ENCODE measurements around the gene DENND1A. TPM values are rescaled to one million over a fixed set of nuclear protein-coding genes. Genes with fewer than 3 reads are reported as not detected.

The DENND1A gene
- total RNA-seq, 4 donors from 2014 or later, result 19.2 to 26.9 (median 24.0) TPM

- no peak for DNase-seq (ENCODE audit: extremely low spot score)
- WGBS, result 78% methylated on average over 10 of the region's 10 CpGs
- Histone ChIP-seq H3K4me3 (no peak overlapping the region), H3K27me3 (peaks cover 0 to 74% (median 7%) of the 10 kb centered on the region in 4 donors), H3K36me3 (no peaks in the 10 kb centered on the region), H3K4me1 (peaks cover 0 to 20% (median 9%) of the 10 kb centered on the region in 4 donors), H3K9me3 (no peaks in the 10 kb centered on the region), H3K27ac (replicated peaks in 1 of 4) (no peak overlapping the region)
- no peak for TF ChIP-seq EP300 (IDR thresholded peaks at IDR 0.05)
- TF ChIP-seq POLR2A (IDR thresholded peaks at IDR 0.05; ENCODE audit: low read depth), result no peak
- TF ChIP-seq, protein P1, sequence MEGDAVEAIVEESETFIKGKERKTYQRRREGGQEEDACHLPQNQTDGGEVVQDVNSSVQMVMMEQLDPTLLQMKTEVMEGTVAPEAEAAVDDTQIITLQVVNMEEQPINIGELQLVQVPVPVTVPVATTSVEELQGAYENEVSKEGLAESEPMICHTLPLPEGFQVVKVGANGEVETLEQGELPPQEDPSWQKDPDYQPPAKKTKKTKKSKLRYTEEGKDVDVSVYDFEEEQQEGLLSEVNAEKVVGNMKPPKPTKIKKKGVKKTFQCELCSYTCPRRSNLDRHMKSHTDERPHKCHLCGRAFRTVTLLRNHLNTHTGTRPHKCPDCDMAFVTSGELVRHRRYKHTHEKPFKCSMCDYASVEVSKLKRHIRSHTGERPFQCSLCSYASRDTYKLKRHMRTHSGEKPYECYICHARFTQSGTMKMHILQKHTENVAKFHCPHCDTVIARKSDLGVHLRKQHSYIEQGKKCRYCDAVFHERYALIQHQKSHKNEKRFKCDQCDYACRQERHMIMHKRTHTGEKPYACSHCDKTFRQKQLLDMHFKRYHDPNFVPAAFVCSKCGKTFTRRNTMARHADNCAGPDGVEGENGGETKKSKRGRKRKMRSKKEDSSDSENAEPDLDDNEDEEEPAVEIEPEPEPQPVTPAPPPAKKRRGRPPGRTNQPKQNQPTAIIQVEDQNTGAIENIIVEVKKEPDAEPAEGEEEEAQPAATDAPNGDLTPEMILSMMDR (IDR thresholded peaks at IDR 0.05), result no peak
- TF ChIP-seq POLR2AphosphoS5 (IDR thresholded peaks at IDR 0.05), result no peak
- intact Hi-C loops (cut with DNase I), result no loop called here
Measured at GRCh38 chr9:123368023-123368422, 561.9 kb downstream of the DENND1A start.

DNA sequence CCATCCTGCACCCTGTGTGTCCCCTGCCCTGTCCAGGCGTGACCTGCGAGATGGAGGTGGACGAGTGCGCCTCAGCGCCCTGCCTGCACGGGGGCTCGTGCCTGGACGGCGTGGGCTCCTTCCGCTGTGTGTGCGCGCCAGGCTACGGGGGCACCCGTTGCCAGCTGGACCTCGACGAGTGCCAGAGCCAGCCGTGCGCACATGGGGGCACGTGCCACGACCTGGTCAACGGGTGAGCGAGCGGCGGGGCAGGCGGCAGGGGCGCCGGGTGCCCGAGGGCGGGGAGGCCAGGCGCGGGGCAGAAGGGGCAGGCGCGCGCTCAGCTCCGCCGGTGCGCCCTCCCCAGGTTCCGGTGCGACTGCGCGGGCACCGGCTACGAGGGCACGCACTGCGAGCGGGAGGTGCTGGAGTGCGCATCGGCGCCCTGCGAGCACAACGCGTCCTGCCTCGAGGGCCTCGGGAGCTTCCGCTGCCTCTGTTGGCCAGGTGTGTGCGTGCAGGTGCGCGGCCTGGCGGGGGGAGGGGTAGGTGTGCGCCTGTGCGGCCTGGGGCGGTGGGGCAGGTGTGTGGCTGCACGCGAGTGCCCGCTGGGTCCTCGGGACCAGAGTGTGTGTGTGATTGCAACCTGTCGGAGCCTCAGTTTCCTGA lies 563.9 kb downstream of the DENND1A start:
- H3K4me1 ChIP-seq, result peaks cover 0 to 18% (median 5%) of the 10 kb centered on the region in 4 donors
- H3K27me3 ChIP-seq, result peaks cover 0 to 61% (median 0%) of the 10 kb centered on the region in 4 donors
- no peak for DNase-seq (ENCODE audit: extremely low spot score)
- intact Hi-C loops (cut with DNase I), result no loop called here
- no peak overlapping the region for H3K4me3 ChIP-seq
- no peak overlapping the region for H3K27ac ChIP-seq (replicated peaks in 1 of 4)
- TF ChIP-seq POLR2AphosphoS5 (IDR thresholded peaks at IDR 0.05) (no peak), POLR2A (IDR thresholded peaks at IDR 0.05; ENCODE audit: low read depth) (no peak), EP300 (IDR thresholded peaks at IDR 0.05) (no peak)
- TF ChIP-seq, protein P1 (IDR thresholded peaks at IDR 0.05), result no peak
- WGBS, result 79% methylated on average over 17 of the region's 67 CpGs
- no peaks in the 10 kb centered on the region for H3K9me3 ChIP-seq
- H3K36me3 ChIP-seq, result no peaks in the 10 kb centered on the region

DNA sequence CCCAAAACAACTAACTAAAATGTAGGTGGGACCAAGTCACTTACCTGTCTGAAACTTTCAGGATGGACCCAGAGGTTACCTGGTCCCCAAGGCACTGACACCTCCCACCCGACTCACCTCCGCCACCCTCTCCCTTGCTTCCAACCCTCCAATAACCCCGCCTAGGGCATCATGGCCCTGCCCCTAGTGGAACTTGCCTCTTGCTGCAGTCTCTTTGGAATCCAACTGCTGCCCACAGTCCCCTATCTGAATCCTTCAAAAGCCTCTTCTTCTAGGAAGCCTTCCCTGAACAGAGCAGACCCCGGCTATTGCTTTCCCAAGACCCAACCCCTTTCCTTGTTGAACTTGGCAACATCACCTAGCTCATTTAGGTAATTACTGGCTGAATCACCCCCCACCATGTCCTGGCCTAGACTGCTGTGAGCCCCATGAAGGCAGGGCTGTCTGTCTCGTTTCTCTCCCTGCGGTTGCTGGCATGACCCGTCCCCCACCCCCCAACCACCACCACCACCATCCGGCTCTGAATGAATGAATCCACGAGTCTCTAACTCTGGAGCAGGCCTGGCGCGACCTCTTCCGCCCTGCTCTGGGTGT lies 564.5 kb downstream of the DENND1A start:
- H3K27me3 ChIP-seq, result peaks cover 0 to 55% (median 0%) of the 10 kb centered on the region in 4 donors
- no peak for TF ChIP-seq EP300 (IDR thresholded peaks at IDR 0.05)
- TF ChIP-seq POLR2AphosphoS5 (IDR thresholded peaks at IDR 0.05), result no peak
- TF ChIP-seq, protein P1 (IDR thresholded peaks at IDR 0.05), result no peak
- no peak for TF ChIP-seq POLR2A (IDR thresholded peaks at IDR 0.05; ENCODE audit: low read depth)

DNA sequence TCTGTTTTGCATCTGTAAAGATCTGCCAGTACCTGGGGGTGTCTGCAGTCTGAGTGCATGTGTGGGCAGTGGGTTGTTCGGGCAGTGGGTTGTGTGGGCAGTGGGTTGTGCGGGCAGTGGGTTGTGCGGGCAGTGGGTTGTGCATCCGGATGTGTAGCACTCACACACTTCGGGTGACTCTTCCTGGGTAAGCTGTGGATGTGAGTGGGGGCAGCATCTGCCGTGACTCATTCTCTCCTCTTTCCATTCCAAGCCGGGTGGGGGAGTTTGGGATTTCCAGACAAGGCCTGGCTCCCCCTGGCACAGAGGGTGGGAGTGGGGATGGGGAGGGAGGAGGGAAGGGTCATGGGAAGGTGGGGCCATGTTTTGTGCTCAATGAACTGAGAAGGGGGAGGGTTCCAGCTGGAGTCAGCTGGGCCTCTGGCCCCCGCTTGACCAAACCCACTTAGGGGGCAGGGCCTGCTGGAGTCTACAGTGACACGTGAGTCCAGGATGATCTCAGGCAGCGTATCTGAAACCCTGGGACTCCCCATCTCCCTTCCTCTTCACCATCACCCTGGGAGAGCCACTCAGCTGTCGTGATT lies 565.6 kb downstream of the DENND1A start:
- DNase-seq (ENCODE audit: extremely low spot score), result no peak
- WGBS, result 42% methylated on average over 8 of the region's 11 CpGs
- H3K4me3 ChIP-seq, result no peak overlapping the region
- intact Hi-C loops (cut with DNase I), result no loop called here
- H3K4me1 ChIP-seq, result peaks cover 0 to 18% (median 8%) of the 10 kb centered on the region in 4 donors
- no peak for TF ChIP-seq POLR2A (IDR thresholded peaks at IDR 0.05; ENCODE audit: low read depth)
- TF ChIP-seq EP300 (IDR thresholded peaks at IDR 0.05), result no peak
- TF ChIP-seq, protein P1 (IDR thresholded peaks at IDR 0.05), result no peak
- TF ChIP-seq POLR2AphosphoS5 (IDR thresholded peaks at IDR 0.05), result no peak
- H3K36me3 ChIP-seq, result no peaks in the 10 kb centered on the region
- H3K9me3 ChIP-seq, result no peaks in the 10 kb centered on the region
- H3K27ac ChIP-seq (replicated peaks in 1 of 4), result no peak overlapping the region
- peaks cover 0 to 45% (median 0%) of the 10 kb centered on the region in 4 donors for H3K27me3 ChIP-seq

More for the DNA sequence above, 564.5 kb downstream of the DENND1A start:
- Histone ChIP-seq H3K36me3 (no peaks in the 10 kb centered on the region), H3K27ac (replicated peaks in 1 of 4) (no peak overlapping the region), H3K9me3 (no peaks in the 10 kb centered on the region), H3K4me1 (peaks cover 0 to 18% (median 6%) of the 10 kb centered on the region in 4 donors), H3K4me3 (no peak overlapping the region)
- DNase-seq (ENCODE audit: extremely low spot score), result no peak
- WGBS, result 91% methylated on average over 12 of the region's 12 CpGs
- intact Hi-C loops (cut with DNase I), result no loop called here
